Subcutaneous adipose tissue (tissue), 4 donors: ENCODE measurements around the gene SH3PXD2A. TPM values are rescaled to one million over a fixed set of nuclear protein-coding genes. Genes with fewer than 3 reads are reported as not detected.

ENCODE experiments used
- CTCF ChIP-seq: fragments of 450-650 bp; IDR thresholded peaks from one replicate; pipeline ENCODE4 v1.5.1; 2016; ENCODE audit warnings: low read depth, mild to moderate bottlenecking, control low read depth, antibody characterized with exemption, moderate library complexity
- total RNA-seq, 4 donors: library from RNA; depleted of rRNA; stranded (reverse); fragments of >200 nt; gene quantifications; one replicate each; pipeline ENCODE4 v1.1.0, GENCODE V29; 2016

Gene SH3PXD2A
- total RNA-seq, 4 donors from 2014 or later, result 13.0 to 23.6 (median 18.7) TPM

- TF ChIP-seq CTCF, result no peak
Measured at GRCh38 chr10:103709341-103709920, 145.9 kb downstream of the SH3PXD2A start.

- TF ChIP-seq CTCF, result no peak
Measured at GRCh38 chr10:103708627-103709288, 146.6 kb downstream of the SH3PXD2A start.

GRCh38 chr10:103707956-103708626, 147.3 kb downstream of the SH3PXD2A start:
- TF ChIP-seq CTCF, result no peak

GRCh38 chr10:103706762-103707161, 148.6 kb downstream of the SH3PXD2A start:
- no peak for TF ChIP-seq CTCF

- TF ChIP-seq CTCF, result no peak
Measured at GRCh38 chr10:103706047-103706446, 149.3 kb downstream of the SH3PXD2A start.

- TF ChIP-seq CTCF, result no peak
Measured at GRCh38 chr10:103703941-103704919, 151.1 kb downstream of the SH3PXD2A start.
